ENCODE measurements around the gene MUC13.

The MUC13 gene

DNA sequence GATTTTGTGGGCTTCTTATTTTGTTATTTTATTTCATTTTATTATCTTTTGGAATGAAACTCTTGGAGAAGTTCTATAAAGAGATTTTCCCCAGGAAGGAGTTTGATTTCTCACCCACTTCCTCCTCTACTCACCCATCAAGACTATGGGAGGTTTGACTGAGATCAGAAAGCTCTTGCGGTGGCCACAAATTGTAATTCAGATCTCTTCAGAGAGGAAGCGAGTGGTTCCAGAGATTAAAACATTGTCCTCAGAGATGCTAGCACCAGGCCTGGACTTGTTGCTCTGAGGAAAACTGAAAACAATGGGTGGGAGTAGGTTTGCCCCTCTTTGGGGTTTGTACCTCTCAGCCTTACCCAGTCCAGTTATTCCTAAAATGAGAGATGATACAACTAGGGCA lies 8.1 kb upstream of the MUC13 start:
- no peak for DNase-seq

DNA sequence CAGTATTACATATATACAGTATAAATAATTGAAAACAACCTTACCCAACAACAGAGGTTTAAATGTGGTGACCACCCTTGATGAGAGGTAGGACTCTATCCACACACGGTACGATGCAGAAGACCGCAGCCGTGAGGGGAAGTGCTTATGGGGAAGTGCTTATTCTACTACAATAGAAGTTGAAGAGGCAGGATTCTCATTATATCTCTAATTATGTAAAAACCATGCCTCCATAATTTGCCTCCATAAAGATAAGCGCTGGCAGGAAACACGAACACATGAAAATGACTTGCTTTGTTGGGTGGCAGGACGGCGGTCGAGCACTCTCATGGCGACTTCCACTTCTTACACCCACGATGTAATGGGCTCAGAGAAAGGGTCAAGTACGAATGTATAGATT lies 7.2 kb upstream of the MUC13 start:
- peak; percentile 32 to 49 for DNase-seq

DNA sequence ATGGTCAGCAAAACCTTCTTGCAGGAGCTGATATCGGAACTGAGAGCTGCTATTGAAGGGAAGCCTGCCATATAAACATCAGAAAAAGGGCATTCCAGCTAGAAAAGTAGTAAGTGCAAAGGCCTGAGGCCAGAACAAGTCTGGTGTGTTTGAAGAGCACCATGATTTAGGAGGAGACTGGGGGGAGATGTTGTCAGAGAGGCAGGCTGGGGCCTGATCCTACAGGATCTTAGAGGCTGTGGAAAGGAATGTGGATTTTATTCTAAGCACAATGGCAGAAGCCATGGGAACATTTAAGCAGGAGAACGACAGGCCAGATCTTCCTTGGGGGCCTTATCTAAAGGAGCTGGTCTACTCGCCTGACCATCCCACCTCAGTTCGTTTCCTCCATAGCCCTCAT lies 5.1 kb upstream of the MUC13 start:
- no peak for DNase-seq

DNA sequence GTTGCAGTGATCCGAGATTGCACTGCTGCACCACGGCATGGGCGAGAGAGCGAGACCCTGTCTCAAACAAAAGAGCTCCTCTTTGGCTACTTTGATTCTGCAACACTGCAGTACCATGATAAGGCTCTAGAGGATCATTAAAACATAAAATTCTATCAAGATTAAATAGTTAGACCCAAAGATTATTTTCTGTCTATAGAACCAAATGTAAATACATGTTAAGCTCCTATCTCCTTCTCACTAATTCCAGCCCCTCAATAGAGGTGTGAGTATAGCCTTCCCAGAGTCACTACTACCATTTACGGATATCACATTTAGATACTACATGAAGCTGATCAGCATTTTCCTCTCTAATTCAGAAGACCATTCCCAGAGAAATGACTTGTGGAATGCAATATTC lies 4.3 kb upstream of the MUC13 start:
- DNase-seq: no peak

DNA sequence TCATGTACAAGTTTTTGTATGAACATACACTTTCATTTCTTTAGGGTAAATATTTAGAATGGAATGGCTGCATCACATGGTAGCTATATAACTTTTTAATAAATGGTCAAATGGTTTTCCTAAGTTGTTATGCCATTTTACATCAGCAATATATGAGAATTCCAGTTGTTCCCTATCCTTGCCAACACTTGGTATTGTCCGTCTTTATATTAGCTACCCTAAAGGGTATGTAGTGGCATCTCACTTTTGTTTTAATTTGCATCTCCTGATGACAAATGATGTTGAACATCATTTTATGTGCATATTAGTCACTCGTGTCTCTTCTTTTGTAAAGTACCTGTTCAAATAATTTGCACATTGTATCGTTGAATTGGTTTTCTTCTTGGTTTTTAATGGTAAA lies 2.5 kb upstream of the MUC13 start:
- no peak for DNase-seq

DNA sequence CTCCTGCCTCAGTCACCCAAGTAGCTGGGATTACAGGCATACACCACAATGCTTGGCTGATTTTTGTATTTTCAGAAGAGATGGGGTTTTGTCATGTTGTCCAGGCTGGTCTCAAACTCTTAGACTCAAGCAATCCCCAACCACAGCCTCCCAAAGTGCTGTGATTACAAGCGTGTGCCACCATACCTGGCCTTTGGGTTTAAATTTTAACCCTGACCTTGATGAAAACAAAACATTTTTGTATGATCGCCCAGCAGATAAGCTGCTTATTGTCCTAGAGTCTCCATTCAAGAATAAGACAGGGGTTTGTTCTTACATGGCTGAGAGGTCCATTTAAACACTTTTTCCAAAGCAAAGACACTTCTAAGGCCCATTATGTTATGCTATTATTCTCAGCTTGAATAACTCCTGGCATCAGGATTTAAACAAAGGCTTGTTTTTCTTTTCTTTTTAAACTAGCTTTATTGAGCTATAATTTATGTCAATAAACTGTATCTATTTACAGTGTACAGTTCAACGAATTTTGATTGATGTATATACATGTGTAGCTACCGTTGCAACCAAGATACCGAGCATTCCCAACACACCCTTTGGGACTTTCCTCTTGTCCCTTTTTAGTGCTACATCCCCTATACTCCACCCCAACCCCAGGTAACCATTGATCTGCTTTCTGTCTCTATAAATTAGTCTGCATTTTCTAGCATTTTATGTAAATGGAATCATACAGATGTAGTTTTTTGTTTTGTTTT lies 1.4 kb upstream of the MUC13 start:
- no peak for DNase-seq

DNA sequence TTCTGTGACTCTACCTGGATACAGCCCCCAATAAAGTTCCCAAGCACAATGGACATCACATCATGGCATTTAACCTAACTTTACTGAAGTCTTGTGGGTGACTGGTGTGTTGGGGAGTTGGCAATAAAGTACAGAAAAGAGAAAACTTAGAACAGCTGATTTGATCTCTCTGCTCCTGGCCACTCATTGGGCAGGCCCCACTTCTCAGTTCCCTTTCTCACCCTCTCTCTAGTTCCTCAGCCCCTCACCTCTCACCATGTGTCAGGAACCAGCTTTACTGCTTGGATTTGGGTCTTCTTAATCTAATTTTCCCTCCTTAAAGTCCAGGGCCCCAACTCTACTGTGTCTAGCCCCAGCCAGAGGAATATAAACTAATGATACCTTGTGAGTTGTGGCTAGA lies 713 bp upstream of the MUC13 start:
- DNase-seq: no peak

DNA sequence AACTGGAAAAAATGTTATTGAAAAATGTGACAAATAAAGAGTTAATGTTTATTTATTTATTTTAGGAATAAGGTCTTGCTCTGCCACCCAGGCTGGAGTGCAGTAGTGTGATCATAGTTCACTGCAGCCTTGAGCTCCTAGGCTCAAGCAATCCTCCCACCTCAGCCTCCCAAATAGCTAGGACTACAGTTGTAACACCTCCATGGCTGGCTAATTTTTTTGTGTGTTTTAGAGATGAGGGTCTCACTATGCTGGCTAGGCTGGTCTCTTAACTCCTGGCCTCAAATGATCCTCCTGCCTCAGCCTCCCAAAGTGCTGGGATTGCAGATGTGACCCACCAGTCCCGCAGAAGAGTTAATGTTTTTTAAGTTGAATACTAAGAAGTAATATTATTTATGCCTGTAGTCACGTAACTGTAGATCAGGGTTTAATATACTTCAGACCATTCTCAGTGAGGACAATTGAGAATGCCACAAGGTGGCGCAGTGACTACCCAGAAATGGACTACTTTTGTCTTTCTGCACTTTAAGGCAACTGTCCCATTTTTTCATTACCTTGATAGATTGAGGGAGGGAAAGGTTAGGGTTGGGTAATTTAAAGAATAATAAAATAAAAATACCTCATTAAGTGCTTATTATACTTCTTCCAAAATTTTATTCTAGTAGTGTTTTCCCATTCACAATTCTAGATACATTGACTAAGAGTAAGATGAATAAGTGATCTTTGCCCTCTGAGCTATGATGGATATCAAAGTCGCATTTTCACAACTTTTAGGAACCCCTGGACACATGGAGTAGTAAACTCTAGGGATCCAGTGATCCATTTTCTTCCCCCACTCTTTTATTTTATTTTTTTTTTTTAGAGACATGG lies 6.0 kb downstream of the MUC13 start:
- peak; percentile 68 to 86 for DNase-seq

DNA sequence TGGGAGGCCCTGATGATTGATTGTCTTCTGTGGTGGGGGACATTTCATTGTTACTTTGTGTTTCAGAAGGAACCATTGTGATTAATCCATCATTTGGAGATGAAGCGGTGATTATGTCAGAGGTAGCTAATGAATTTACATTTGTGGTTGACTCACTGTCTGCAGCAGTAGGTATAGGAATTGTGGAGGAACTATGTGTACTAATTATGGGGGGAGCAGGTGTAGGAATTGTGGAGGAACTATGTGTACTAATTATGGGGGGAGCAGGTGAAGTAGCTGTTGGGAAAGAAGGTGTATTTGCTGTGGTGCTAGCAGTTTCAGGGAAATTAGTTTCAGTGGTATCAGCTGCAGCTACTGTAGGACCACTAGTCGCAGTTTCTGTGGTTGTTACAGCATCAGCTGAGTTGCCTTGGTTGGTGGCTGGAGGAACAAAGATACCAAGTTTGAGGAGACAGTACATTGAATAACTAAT lies 6.9 kb downstream of the MUC13 start:
- no peak for DNase-seq

DNA sequence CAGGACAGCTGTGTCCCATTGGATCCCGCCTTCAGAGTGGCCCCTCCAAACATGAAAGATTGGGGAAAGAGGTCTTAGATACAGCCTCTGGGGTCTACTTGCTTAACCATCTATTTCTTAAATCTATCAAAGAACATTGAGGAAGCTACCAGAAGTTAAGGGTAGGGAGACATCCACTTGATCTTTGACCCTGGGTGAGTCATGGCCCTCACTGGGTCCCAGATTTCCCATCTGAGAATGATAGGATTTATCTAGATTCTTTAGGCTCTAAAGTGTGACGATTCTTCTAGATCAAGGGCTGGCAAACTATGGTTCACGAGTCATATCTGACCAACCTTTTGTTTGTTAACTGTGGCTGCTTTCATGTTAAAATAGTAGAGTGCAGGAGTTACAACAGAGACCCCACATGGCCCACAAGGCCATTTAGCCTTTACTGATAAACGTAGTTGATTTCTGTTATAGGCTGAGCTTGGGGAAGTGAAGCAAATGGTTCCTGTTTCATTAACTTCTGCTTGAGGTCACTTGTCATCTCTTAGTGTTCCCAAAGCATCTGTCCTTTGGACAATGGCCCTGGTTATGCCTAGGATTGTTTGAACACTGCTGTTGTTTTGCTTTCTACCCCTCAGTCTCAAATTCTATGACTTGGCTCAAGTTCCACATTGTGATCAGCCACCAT lies 8.0 kb downstream of the MUC13 start:
- DNase-seq: no peak

DNA sequence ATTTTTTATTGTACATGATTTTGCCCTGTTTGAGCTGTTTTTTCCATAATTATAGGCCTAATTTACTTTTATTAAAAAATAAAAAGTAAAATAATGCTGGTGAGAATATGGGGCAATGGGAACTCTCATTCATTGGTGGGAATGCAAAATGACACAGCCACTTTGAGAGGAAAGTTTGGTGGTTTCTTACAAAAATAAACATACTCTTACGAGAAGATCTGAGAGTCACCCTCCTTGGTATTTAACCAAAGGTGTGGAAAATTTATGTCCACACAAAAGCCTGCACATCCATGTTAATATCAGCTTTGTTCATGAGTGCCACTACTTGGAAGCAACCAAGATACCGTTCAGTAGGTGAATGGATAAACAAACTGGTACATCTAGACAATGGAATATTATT lies 9.8 kb downstream of the MUC13 start:
- no peak for DNase-seq

DNA sequence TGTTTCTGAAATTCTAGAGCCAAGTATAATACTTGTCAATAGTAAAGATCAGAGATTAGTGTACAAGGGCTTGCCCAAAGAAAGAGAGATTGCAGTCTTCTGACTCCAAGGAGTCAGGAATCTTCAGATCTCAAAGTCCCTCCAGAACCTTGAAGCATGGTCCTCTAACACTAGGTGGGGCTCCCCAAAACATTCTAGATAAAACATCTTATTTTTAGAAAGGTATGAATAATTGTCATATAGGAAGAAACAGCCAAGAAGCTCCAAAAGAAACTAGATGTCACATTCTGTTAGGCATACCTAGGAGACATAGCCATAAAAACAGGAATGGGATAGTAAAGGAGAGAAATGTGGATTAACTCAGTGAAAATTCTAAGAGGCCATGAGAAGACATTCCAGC lies 10.7 kb downstream of the MUC13 start:
- peak in 1 of 2 experiments; percentile 4 for DNase-seq

DNA sequence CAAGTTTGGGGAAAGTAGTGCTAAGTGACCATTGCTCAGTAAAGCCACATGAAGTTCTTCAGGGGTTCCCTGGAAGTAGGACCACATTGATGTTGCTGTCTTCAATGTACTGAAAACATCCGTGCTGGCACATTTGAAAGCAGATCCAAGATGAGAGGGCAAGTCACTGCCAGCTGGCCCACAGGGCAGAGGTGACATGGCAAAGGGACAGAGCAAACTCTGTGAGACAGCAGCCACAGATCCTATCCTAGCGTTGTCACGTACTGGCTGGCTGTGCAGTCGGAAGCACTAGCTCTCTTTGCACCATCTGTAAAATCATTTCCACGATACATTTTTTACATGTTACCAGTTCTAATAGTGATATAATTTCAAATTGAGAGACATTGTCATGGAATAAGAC lies 13.8 kb downstream of the MUC13 start:
- no peak for DNase-seq

DNA sequence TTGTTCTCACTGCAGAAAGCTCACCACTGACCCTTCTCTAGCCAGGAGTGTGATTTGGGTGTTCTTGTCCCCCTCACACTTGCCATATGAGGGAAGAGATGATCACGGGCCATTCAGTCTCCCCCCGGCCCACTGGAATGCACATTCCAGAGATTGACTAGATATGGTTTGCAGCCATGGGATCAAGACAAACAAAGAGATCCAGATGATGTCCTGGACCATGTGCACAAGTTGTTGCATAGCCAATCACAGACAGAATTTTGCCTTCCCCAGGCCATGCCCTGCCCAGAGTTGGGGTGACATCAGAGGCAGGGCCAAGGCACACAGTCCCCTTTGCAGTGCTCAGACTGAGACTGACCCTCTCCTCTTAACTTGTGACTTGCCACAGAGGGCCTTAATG lies 14.8 kb downstream of the MUC13 start:
- DNase-seq: no peak

DNA sequence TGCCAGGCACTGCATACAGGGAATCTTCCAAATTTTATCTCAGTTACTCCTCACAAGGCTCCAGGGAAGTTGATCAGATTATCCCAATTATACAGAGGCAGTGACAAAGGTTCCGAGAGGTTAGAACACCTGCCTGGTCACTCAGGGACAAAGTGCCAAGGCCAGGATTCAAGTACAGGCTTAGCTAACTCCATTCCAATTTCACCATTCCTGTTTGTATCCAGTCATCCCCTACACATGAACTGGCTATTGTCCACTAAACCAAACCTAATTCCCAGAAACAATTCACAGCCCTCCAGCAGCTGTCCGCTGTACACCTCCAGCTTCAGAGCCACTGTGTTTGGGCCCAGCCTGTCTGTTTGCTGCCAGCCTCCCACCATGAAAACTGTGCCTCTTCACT lies 16.0 kb downstream of the MUC13 start:
- no peak for DNase-seq

DNA sequence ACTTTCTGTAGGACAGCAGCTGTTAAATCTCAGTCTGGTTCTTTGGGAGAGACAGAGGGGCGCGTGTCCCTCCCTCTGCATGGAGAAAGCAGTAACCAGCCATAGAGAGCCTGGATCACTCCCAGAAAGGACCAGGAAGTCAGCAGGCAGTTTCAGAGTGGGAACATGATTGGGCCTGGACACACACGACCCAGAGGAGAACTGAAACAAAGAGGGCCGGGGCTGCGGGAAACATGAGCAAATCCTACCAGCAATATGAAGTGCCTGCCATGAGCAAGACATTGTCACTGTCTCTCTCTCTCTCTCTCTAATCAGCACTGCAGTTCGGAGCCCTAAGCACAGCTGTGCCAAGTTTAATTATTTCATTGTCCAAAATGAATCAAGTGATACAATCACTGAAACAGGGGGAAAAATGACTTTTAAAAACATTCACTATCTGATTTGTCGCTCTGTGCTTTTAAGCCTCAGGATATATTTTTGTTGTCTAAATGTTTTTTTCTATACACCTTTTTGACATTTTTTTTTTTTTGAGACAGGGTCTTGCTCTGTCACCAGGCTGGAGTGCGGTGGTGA lies 17.6 kb downstream of the MUC13 start:
- DNase-seq: no peak

DNA sequence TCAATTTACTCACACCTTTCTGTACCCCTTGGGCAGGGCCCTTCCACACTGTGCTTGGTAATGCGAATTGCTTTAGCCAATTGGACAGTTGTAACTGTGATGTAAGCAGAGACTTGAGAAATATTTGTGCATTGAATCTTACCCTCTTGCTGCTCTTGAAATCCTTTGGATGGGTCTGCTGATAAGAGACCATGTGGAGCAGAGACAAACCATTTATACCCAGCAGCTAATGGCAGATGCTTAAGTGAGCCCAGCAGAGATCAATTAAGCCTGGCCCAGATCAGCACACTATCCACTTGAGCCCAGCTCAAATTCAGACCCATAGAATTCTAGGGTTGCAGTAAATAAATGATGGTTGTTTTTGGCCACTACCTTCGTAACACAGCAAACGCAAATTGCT lies 19.3 kb downstream of the MUC13 start:
- DNase-seq: no peak

DNA sequence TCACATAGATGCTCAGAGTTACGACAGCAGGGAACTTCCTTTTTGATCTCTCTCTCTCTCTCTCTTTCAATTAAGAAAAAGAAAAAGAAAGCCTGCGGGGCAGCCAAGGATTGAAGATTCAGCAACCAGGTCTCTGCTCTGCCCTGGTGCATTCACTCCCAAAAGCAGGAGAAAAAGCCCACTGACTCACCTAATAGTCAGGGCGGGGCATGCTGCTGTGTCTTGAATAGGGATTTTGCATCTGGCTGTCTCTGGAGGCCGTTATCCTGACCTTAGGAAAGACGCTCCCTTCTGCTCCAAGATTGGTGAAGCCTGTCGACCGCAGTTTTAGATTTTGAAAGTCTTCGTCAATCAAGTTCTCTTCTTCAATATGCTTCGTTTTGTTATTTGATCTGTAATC lies 26.6 kb downstream of the MUC13 start:
- no peak for DNase-seq

DNA sequence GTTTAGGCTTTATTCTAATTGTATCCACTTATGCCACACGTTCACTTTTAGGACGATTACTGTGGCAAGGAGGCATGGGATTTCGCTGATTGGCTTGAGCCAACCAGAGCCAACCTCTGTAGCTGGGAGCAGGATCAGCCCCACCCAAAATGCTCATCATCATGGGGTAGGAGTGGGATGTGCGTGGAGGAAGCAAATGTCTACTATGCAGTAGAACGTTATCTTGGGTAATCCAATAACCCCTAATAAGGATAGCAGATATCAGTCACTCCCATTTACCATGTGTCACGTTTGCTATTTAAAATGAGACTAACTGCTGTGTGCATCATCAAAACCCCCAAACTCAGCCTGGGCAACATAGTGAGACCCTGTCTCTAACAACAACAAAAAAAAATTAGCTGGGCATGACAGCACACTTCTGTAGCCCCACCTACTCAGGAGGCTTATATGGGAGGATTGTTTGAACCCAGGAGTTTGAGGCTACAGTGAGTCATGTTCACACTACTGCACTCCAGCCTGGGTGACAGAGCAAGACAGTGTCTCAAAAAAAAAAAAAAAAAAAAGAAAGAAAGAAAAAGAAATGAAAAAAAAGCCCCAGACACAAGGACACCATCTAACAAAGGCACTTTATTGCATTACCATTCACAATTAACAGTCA lies 29.6 kb downstream of the MUC13 start:
- no peak for DNase-seq

DNA sequence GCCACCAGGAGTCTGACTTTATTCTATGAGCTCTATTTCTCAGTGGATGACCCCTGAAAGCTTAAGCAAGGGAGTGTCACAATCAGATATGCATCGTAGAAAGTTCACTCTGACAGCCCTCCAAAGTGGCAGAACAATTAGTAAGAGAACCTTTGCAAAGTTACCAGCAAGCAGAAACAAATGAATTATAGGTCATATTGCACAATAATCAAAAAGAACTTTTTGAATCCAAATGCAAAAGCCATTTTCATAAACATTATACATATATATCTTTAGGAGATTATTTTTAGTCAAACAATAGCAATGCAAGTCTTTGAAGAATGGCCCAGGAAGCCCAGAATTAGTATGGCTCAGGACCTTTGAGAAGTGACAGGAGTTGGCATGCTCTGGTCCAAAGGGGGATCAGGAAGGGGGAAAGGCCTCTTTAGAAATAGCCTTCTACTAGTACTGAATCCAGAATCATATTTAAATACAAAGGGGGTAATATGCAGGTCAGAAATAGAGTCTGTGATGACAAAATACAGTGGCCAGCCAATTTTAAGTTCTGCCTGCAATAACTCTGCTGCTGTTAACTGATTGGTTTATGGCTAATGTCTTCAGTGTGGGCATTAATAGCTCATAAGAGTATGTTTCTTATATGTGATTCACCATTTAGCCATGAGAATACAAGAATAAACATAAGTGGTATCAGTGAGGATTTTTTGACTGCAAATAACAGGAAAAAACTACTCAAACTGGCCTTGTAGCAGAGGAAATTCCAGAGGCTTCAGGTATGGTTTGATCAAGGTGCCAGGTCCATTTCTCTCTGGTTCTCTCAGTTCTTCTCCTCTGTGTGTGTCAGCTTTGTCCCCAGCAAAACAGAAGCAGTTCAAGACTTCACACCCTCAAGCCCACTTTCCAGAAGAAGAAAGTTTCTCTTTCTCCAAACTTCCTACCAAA lies 30.4 kb downstream of the MUC13 start:
- DNase-seq: no peak

DNA sequence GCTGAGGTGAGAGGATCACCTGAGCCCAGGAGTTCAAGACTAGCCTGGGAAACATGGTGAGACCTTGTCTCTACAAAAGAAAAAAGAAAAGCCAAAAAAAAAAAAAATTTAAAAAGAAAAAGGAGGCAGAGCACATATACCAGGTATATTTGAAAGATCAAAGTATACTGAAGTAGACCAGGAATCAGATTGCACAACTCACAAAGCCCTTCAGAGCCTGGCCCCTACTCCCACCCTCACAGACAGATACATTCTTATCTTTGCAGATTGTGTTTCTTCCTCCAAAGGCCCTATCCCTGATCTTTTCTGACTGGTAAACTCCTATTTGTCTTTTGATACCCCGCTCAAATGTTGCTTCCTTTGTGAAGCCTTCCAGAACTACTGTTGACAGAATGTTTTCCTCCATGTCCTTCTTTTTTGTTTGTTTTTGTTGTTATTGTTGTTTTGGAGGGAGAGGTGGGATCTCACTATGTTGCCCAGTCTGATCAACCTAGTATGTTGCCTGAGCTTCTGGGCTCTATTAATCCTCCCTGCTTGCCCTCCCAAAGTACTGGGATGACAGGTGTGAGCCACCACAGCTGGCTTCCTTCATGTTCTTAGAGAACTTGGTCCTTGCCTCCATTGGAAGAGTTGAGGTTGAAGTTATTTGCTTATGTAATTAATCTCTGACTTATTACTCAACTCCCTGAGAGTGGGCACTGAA lies 37.6 kb downstream of the MUC13 start:
- no peak for DNase-seq

Measured in Kasumi-1 (cell line).